GM21423 (cell line): ENCODE data around the gene CIROP.
"Not testable (repeated sequence)": the region's sequence is repeated elsewhere in the genome, so short reads cannot be mapped to it uniquely, and the experiment has no call there.

ENCODE experiments used
- ATAC-seq: cut with Tn5 transposase; IDR thresholded peaks from one replicate; pipeline ENCODE4 v1.9.1; 2021; ENCODE audit warnings: mild to moderate bottlenecking, moderate library complexity; ENCODE audit not compliant: unreplicated experiment

Gene CIROP

GRCh38 chr14:23115039-23115731 lies 10.4 kb upstream of the CIROP start:
- no peak for ATAC-seq

- ATAC-seq: no peak
Measured at GRCh38 chr14:23114669-23115038, 9.9 kb upstream of the CIROP start.

GRCh38 chr14:23114120-23114458 lies 9.3 kb upstream of the CIROP start:
- ATAC-seq: no peak

- ATAC-seq: no peak
Measured at GRCh38 chr14:23113431-23114119, 8.8 kb upstream of the CIROP start.

- ATAC-seq: no peak
Measured at GRCh38 chr14:23112359-23113178, 7.8 kb upstream of the CIROP start.

- no peak for ATAC-seq
Measured at GRCh38 chr14:23110579-23111365, 6.0 kb upstream of the CIROP start.

- ATAC-seq: no peak
Measured at GRCh38 chr14:23109769-23110168, 5.0 kb upstream of the CIROP start.

- not testable (repeated sequence) for ATAC-seq
Measured at GRCh38 chr14:23108169-23108568, 3.4 kb upstream of the CIROP start.

GRCh38 chr14:23107620-23108019 lies 2.8 kb upstream of the CIROP start:
- ATAC-seq: not testable (repeated sequence)

GRCh38 chr14:23106747-23107045 lies 1.9 kb upstream of the CIROP start:
- ATAC-seq: no peak

GRCh38 chr14:23105348-23105824 lies 597 bp upstream of the CIROP start:
- ATAC-seq: no peak

- ATAC-seq: no peak
Measured at GRCh38 chr14:23104070-23104590, 659 bp downstream of the CIROP start.

- ATAC-seq: no peak
Measured at GRCh38 chr14:23103581-23103980, 1.2 kb downstream of the CIROP start.

GRCh38 chr14:23102801-23103200 lies 2.0 kb downstream of the CIROP start:
- no peak for ATAC-seq

- no peak for ATAC-seq
Measured at GRCh38 chr14:23101986-23102625, 2.7 kb downstream of the CIROP start.

GRCh38 chr14:23101213-23101970 lies 3.4 kb downstream of the CIROP start:
- no peak for ATAC-seq

- ATAC-seq: no peak
Measured at GRCh38 chr14:23099212-23099861, 5.5 kb downstream of the CIROP start.

GRCh38 chr14:23097786-23098185 lies 7.0 kb downstream of the CIROP start:
- ATAC-seq: no peak
